ENCODE results near the gene CDH12.

DNA sequence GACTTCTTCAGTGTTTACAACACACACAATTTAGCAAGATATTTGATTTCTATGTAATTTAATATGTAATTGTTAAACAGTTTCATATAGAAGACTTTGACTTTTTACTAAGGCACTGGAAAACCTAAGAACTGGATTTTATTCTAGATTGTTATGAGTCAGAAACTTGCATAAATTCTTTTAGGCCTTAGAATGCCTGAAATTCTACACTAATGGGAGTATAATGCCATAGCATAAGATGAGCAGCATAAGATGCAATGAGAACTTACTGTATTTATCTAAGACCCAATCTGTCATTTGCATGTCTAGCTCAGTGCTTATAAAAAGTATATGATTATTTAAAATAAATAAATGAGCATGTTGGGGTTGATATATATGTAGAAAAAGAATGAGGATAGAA is 285.2 kb downstream of the CDH12 start:
- TF ChIP-seq POLR2A (IDR thresholded peaks at IDR 0.05; ENCODE audit: low read depth, low read length): no peak
- no peak for TF ChIP-seq POLR2AphosphoS5 (IDR thresholded peaks at IDR 0.05; ENCODE audit: low read depth, low read length)
- TF ChIP-seq TAF1 (IDR thresholded peaks at IDR 0.05; ENCODE audit: borderline replicate concordance, low read depth, low read length): no peak

Data from GM12892 (cell line).